ENCODE data around the gene ELAC2.

The ELAC2 gene

GRCh38 chr17:13017655-13018459 lies at the start of gene ELAC2:
TSS of gene ELAC2 (minus strand) at chr17:13018027. CDS start at chr17:13017947, 80 bp downstream.
- peak; percentile 99 for DNase-seq (ENCODE audit: low spot score)

- DNase-seq (ENCODE audit: low spot score), result no peak
These were observed 47.2 kb upstream of the ELAC2 start for GRCh38 chr17:13065032-13065431.

- no peak for DNase-seq (ENCODE audit: low spot score)
These were observed 37.3 kb upstream of the ELAC2 start for GRCh38 chr17:13055131-13055530.

- no peak for DNase-seq (ENCODE audit: low spot score)
These were observed 36.8 kb upstream of the ELAC2 start for GRCh38 chr17:13054666-13055065.

- no peak for DNase-seq (ENCODE audit: low spot score)
These were observed 34.1 kb upstream of the ELAC2 start for GRCh38 chr17:13051915-13052314.

GRCh38 chr17:13047011-13047606 lies 29.3 kb upstream of the ELAC2 start:
- no peak for DNase-seq (ENCODE audit: low spot score)

- no peak for DNase-seq (ENCODE audit: low spot score)
These were observed 28.5 kb upstream of the ELAC2 start for GRCh38 chr17:13046361-13046760.

- DNase-seq (ENCODE audit: low spot score), result no peak
These were observed 26.8 kb upstream of the ELAC2 start for GRCh38 chr17:13044572-13045065.

- no peak for DNase-seq (ENCODE audit: low spot score)
These were observed 21.3 kb upstream of the ELAC2 start for GRCh38 chr17:13038931-13039665.

GRCh38 chr17:13036751-13037150 lies 18.9 kb upstream of the ELAC2 start:
- no peak for DNase-seq (ENCODE audit: low spot score)

- DNase-seq (ENCODE audit: low spot score), result no peak
These were observed 17.6 kb upstream of the ELAC2 start for GRCh38 chr17:13035420-13035819.

GRCh38 chr17:13031718-13032350 lies 14.0 kb upstream of the ELAC2 start:
- peak; percentile 79 for DNase-seq (ENCODE audit: low spot score)

GRCh38 chr17:13030459-13031300 lies 12.9 kb upstream of the ELAC2 start:
- peak; percentile 80 for DNase-seq (ENCODE audit: low spot score)

GRCh38 chr17:13030056-13030455 lies 12.2 kb upstream of the ELAC2 start:
- no peak for DNase-seq (ENCODE audit: low spot score)

- DNase-seq (ENCODE audit: low spot score), result no peak
These were observed 11.5 kb upstream of the ELAC2 start for GRCh38 chr17:13029340-13029739.

- DNase-seq (ENCODE audit: low spot score), result no peak
These were observed 9.4 kb upstream of the ELAC2 start for GRCh38 chr17:13027246-13027645.

GRCh38 chr17:13025687-13026086 lies 7.9 kb upstream of the ELAC2 start:
- DNase-seq (ENCODE audit: low spot score), result no peak

- no peak for DNase-seq (ENCODE audit: low spot score)
These were observed 7.4 kb upstream of the ELAC2 start for GRCh38 chr17:13025258-13025627.

- peak; percentile 78 for DNase-seq (ENCODE audit: low spot score)
These were observed 6.9 kb upstream of the ELAC2 start for GRCh38 chr17:13024526-13025257.

- DNase-seq (ENCODE audit: low spot score), result no peak
These were observed 6.2 kb upstream of the ELAC2 start for GRCh38 chr17:13024016-13024415.

Measured in hematopoietic multipotent progenitor cell treated with erythropoietin and hydrocortisone succinate and interleukin-3 and kit ligand, for 17 days (in vitro differentiated cells).